Astrocyte (in vitro differentiated cells and primary cell): ENCODE data around the gene UNCX. TPM values are rescaled to one million over a fixed set of nuclear protein-coding genes. Genes with fewer than 3 reads are reported as not detected.

ENCODE experiments used
- DNase-seq: peaks from one replicate; pipeline ENCODE4 v3.0.0-alpha.2; 2010; ENCODE audit warnings: low read depth
- FAIRE-seq: peaks from 2 replicates; lab custom pipeline; 2011; peaks lifted over from hg19 to GRCh38; lab: Jason Lieb, UNC
- H2AFZ ChIP-seq: 2 replicates; pipeline ENCODE4 v1.6.0; 2012; ENCODE audit warnings: low read depth, low read length, inconsistent platforms
- H3K27ac ChIP-seq: 2 replicates; pipeline ENCODE4 v1.5.1; 2011; ENCODE audit warnings: low read depth, low read length, inconsistent platforms
- H3K27me3 ChIP-seq: 2 replicates; pipeline ENCODE4 v1.6.0; 2011; ENCODE audit warnings: low read length, inconsistent platforms; ENCODE audit not compliant: insufficient read depth
- H3K36me3 ChIP-seq: 2 replicates; pipeline ENCODE4 v1.5.1; 2011; ENCODE audit warnings: low read length, inconsistent platforms; ENCODE audit not compliant: insufficient read depth
- H3K4me1 ChIP-seq: 2 replicates; pipeline ENCODE4 v1.5.1; 2011; ENCODE audit warnings: low read length, inconsistent platforms; ENCODE audit not compliant: insufficient read depth
- H3K4me2 ChIP-seq: 2 replicates; pipeline ENCODE4 v1.6.0; 2012; ENCODE audit warnings: low read length, inconsistent platforms
- H3K4me3 ChIP-seq: 2 replicates; pipeline ENCODE4 v1.5.1; 2011; ENCODE audit warnings: low read depth, mild to moderate bottlenecking, low read length, inconsistent platforms; ENCODE audit not compliant: insufficient read depth
- H3K79me2 ChIP-seq: 2 replicates; pipeline ENCODE4 v1.6.0; 2012; ENCODE audit warnings: mild to moderate bottlenecking, low read length, inconsistent platforms; ENCODE audit not compliant: insufficient read depth
- H3K9ac ChIP-seq: 2 replicates; pipeline ENCODE4 v1.6.0; 2012; ENCODE audit warnings: mild to moderate bottlenecking, low read length, inconsistent platforms
- H3K9me3 ChIP-seq: 2 replicates; pipeline ENCODE4 v1.5.1; 2012; ENCODE audit warnings: low read depth, mild to moderate bottlenecking, low read length, inconsistent platforms; ENCODE audit not compliant: insufficient read depth
- H4K20me1 ChIP-seq: 2 replicates; pipeline ENCODE4 v1.6.0; 2012; ENCODE audit warnings: low read length, inconsistent platforms; ENCODE audit not compliant: insufficient read depth
- H3K27ac Mint-ChIP-seq: one replicate; pipeline ENCODE4 v1.8.0; 2021; ENCODE audit warnings: mild to moderate bottlenecking, mixed read lengths; ENCODE audit not compliant: unreplicated experiment
- H3K27me3 Mint-ChIP-seq: one replicate; pipeline ENCODE4 v1.8.0; 2021; ENCODE audit warnings: low read depth, mixed read lengths; ENCODE audit not compliant: unreplicated experiment
- H3K36me3 Mint-ChIP-seq: one replicate; pipeline ENCODE4 v1.8.0; 2021; ENCODE audit warnings: low read depth, mixed read lengths; ENCODE audit not compliant: unreplicated experiment
- H3K4me1 Mint-ChIP-seq: one replicate; pipeline ENCODE4 v1.8.0; 2021; ENCODE audit warnings: low read depth, mixed read lengths; ENCODE audit not compliant: unreplicated experiment
- H3K4me3 Mint-ChIP-seq: one replicate; pipeline ENCODE4 v1.8.0; 2021; ENCODE audit warnings: mild to moderate bottlenecking, moderate library complexity, mixed read lengths; ENCODE audit not compliant: unreplicated experiment
- H3K9me3 Mint-ChIP-seq: one replicate; pipeline ENCODE4 v1.8.0; 2021; ENCODE audit warnings: mild to moderate bottlenecking, mixed read lengths; ENCODE audit not compliant: unreplicated experiment
- CTCF ChIP-seq: IDR thresholded peaks from 2 replicates; pipeline ENCODE4 v1.5.1; 2011; ENCODE audit warnings: low read depth, mild to moderate bottlenecking, inconsistent platforms, low read length, moderate library complexity; ENCODE audit not compliant: insufficient read depth
- EZH2 ChIP-seq: IDR thresholded peaks from 2 replicates; pipeline ENCODE4 v1.6.1; 2012; ENCODE audit warnings: mild to moderate bottlenecking, low read length, inconsistent platforms; ENCODE audit not compliant: insufficient read depth
- total RNA-seq: library from RNA; stranded (reverse); gene quantifications from 2 replicates; pipeline ENCODE4 v1.2.1, GENCODE V29; 2021

The UNCX gene
- total RNA-seq, 1 donor from 2014 or later = not detected

DNA sequence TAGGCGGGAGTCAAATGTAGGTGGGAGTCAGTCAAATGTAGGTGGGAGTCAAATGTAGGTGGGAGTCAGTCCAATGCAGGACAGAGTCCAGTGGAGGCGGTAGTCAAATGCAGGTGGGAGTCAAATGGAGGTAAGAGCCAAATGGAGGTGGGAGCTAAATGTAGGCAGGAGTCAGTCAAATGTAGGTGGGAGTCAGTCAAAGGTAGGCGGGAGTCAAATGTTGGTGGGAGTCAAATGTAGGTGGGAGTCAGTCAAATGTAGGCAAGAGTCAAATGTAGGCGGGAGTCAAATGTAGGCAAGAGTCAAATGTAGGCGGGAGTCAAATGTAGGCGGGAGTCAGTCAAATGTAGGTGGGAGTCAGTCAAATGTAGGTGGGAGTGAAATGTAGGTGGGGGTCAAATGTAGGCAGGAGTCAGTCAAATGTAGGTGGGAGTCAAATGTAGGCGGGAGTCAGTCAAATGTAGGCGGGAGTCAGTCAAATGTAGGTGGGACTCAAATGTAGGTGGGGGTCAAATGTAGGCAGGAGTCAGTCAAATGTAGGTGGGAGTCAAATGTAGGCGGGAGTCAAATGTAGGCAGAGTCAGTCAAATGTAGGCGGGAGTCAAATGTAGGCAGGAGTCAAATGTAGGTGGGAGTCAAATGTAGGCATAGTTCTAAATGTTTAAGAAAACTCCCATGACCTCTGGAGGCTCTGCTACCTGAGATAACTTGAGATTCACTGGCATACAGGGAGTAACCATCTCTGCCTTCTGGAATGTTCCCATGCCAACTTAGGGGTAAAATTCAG is 42.5 kb upstream of the UNCX start:
- Mint-ChIP-seq H3K27me3 (peaks cover 51% of the 10 kb centered on the region), H3K27ac (no peak overlapping the region), H3K36me3 (peaks cover 2% of the 10 kb centered on the region), H3K4me3 (no peak overlapping the region), H3K9me3 (peaks cover 5% of the 10 kb centered on the region), H3K4me1 (peaks cover 3% of the 10 kb centered on the region)
- DNase-seq = no peak
- Histone ChIP-seq H3K9ac (no peak overlapping the region), H3K27me3 (peaks cover 10% of the 10 kb centered on the region), H3K36me3 (no peaks in the 10 kb centered on the region), H3K4me2 (no peak overlapping the region), H3K27ac (no peak overlapping the region), H3K79me2 (no peaks in the 10 kb centered on the region), H3K4me3 (no peak overlapping the region), H3K4me1 (peaks cover 7% of the 10 kb centered on the region), H3K9me3 (no peaks in the 10 kb centered on the region), H4K20me1 (no peaks in the 10 kb centered on the region), H2AFZ (no peak overlapping the region)
- TF ChIP-seq EZH2 (no peak), CTCF (no peak)
- FAIRE-seq = no peak

DNA sequence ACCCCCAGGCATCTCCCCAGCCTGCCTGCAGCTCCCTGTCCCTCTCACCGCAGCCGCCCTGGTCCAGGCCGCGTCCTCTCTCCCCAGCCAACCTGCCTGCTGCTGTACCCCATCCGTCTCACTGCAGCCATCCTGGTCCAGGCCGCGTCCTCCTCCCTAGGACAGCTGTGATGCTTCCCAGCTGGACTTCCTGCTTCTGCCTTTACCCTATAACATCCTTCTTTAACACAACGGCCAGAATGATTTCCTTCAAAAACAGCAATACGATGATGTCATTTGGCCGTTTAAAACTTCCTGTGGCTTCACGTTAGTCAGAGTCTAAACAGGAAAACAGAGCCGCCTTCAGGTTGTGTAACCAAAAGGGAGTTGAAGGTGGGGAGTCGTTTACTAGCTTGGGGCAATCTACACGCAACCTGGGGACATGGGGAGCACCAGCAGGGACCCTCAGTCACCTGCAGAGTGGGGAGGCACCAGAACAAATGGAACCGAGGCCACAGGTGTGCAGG is 40.4 kb upstream of the UNCX start:
- Histone ChIP-seq H3K27me3 (peaks cover 7% of the 10 kb centered on the region), H3K9me3 (no peaks in the 10 kb centered on the region), H4K20me1 (no peaks in the 10 kb centered on the region), H2AFZ (peak overlapping the region; percentile 69), H3K79me2 (no peaks in the 10 kb centered on the region), H3K4me3 (no peak overlapping the region), H3K9ac (no peak overlapping the region), H3K4me1 (peaks cover 7% of the 10 kb centered on the region), H3K36me3 (no peaks in the 10 kb centered on the region), H3K27ac (no peak overlapping the region), H3K4me2 (peak overlapping the region; percentile 21)
- TF ChIP-seq CTCF (no peak), EZH2 (no peak)
- peak; percentile 92 for FAIRE-seq
- peak; percentile 63 for DNase-seq
- H3K36me3 Mint-ChIP-seq = peaks cover 2% of the 10 kb centered on the region
- peaks cover 3% of the 10 kb centered on the region for H3K4me1 Mint-ChIP-seq
- no peak overlapping the region for H3K27ac Mint-ChIP-seq
- peaks cover 43% of the 10 kb centered on the region for H3K27me3 Mint-ChIP-seq
- peaks cover 5% of the 10 kb centered on the region for H3K9me3 Mint-ChIP-seq
- H3K4me3 Mint-ChIP-seq = peak overlapping the region; percentile 47
